Endometrium (tissue), 2 donors: ENCODE data around the gene KLF13.

Experiments
- FAIRE-seq: peaks from 2 replicates; lab custom pipeline; 2012; peaks lifted over from hg19 to GRCh38; lab: Jason Lieb, UNC
- donor health status: control.
- donor health status: control.

The KLF13 gene

GRCh38 chr15:31384568-31384967 is 57.9 kb downstream of the KLF13 start:
- no peak for FAIRE-seq

- FAIRE-seq: no peak
Measured at GRCh38 chr15:31385736-31386135, 59.1 kb downstream of the KLF13 start.

GRCh38 chr15:31387092-31387478 is 60.5 kb downstream of the KLF13 start:
- FAIRE-seq: no peak

- FAIRE-seq: no peak
Measured at GRCh38 chr15:31387479-31388118, 61.0 kb downstream of the KLF13 start.

GRCh38 chr15:31389576-31389975 is 62.9 kb downstream of the KLF13 start:
- no peak for FAIRE-seq

- FAIRE-seq: no peak
Measured at GRCh38 chr15:31390029-31390428, 63.4 kb downstream of the KLF13 start.

GRCh38 chr15:31390777-31391486 is 64.3 kb downstream of the KLF13 start:
- FAIRE-seq: no peak

GRCh38 chr15:31391687-31392671 is 65.3 kb downstream of the KLF13 start:
- FAIRE-seq: no peak

- no peak for FAIRE-seq
Measured at GRCh38 chr15:31392761-31393401, 66.2 kb downstream of the KLF13 start.

GRCh38 chr15:31393444-31394091 is 66.9 kb downstream of the KLF13 start:
- FAIRE-seq: no peak

- no peak for FAIRE-seq
Measured at GRCh38 chr15:31396881-31397560, 70.4 kb downstream of the KLF13 start.

GRCh38 chr15:31397851-31398661 is 71.4 kb downstream of the KLF13 start:
- FAIRE-seq: no peak

- no peak for FAIRE-seq
Measured at GRCh38 chr15:31398677-31399301, 72.2 kb downstream of the KLF13 start.

- FAIRE-seq: no peak
Measured at GRCh38 chr15:31399544-31400171, 73.0 kb downstream of the KLF13 start.

GRCh38 chr15:31400222-31400927 is 73.7 kb downstream of the KLF13 start:
- FAIRE-seq: no peak

GRCh38 chr15:31401282-31401681 is 74.6 kb downstream of the KLF13 start:
- FAIRE-seq: no peak

GRCh38 chr15:31402003-31402402 is 75.4 kb downstream of the KLF13 start:
- no peak for FAIRE-seq

GRCh38 chr15:31402511-31403056 is 75.9 kb downstream of the KLF13 start:
- FAIRE-seq: no peak
